Neutrophil (primary cell): ENCODE data around the gene APOC3.

Source experiments
- H3K27ac ChIP-seq: fragments of 200-600 bp; sonication (generic); 2 replicates; pipeline ENCODE4 v1.5.1; 2016; ENCODE audit warnings: mild to moderate bottlenecking, moderate library complexity
- H3K27me3 ChIP-seq: fragments of 200-600 bp; sonication (generic); 2 replicates; pipeline ENCODE4 v1.6.0; 2016; ENCODE audit warnings: mild to moderate bottlenecking
- H3K36me3 ChIP-seq: fragments of 200-600 bp; sonication (generic); 2 replicates; pipeline ENCODE4 v1.5.1; 2017
- H3K4me1 ChIP-seq, 2 experiments: fragments of 200-600 bp in 1 of 2; sonication (generic) in 1 of 2; 1 replicate in 1 of 2; 2 replicates in 1 of 2; pipeline versions ENCODE4 v1.5.1 to v1.6.1; 2013 to 2016; ENCODE audit warnings: low read depth in 1 of 2, low read length in 1 of 2, mild to moderate bottlenecking in 1 of 2, moderate library complexity in 1 of 2; ENCODE audit not compliant: control insufficient read depth in 1 of 2, insufficient read depth in 1 of 2
- H3K4me3 ChIP-seq, 2 experiments: fragments of 200-600 bp in 1 of 2; sonication (generic) in 1 of 2; 1 replicate in 1 of 2; 2 replicates in 1 of 2; pipeline ENCODE4 v1.5.1; 2013 to 2016; ENCODE audit warnings: low read depth in 1 of 2, low read length in 1 of 2, mild to moderate bottlenecking in 1 of 2, moderate library complexity in 1 of 2
- H3K9me3 ChIP-seq: fragments of 200-600 bp; sonication (generic); 2 replicates; pipeline ENCODE4 v1.5.1; 2016
- TF ChIP-seq, protein P1 (sequence below): fragments of 200-600 bp; sonication (generic); IDR thresholded peaks from 2 replicates; pipeline ENCODE4 v1.5.1; 2016; ENCODE audit warnings: antibody characterized with exemption

Gene APOC3

DNA sequence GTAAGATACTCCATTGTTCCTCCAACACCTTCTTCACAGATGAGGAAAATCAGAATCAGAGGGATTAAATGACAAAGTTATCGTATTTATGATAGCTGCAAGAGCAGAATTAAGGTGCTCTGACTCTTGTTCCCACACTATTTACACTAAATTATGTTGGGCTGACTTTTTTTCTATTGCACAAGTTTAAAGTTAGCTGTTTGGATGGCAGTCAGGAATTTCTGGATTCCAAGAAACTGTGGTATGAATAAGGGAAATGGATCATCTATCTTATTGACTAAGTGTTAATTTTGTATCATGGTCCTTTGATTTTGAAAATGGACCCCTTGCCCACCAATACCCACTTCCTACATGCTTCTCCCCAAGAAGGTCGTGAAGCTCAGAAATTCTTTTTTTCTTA, 27.6 kb downstream of the APOC3 start:
- H3K4me1 ChIP-seq: peaks cover 15 to 18% of the 10 kb centered on the region in 2 experiments
- TF ChIP-seq, protein P1, sequence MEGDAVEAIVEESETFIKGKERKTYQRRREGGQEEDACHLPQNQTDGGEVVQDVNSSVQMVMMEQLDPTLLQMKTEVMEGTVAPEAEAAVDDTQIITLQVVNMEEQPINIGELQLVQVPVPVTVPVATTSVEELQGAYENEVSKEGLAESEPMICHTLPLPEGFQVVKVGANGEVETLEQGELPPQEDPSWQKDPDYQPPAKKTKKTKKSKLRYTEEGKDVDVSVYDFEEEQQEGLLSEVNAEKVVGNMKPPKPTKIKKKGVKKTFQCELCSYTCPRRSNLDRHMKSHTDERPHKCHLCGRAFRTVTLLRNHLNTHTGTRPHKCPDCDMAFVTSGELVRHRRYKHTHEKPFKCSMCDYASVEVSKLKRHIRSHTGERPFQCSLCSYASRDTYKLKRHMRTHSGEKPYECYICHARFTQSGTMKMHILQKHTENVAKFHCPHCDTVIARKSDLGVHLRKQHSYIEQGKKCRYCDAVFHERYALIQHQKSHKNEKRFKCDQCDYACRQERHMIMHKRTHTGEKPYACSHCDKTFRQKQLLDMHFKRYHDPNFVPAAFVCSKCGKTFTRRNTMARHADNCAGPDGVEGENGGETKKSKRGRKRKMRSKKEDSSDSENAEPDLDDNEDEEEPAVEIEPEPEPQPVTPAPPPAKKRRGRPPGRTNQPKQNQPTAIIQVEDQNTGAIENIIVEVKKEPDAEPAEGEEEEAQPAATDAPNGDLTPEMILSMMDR: no peak
- no peak overlapping the region for H3K27ac ChIP-seq
- peaks cover 82% of the 10 kb centered on the region for H3K36me3 ChIP-seq
- no peaks in the 10 kb centered on the region for H3K27me3 ChIP-seq
- no peaks in the 10 kb centered on the region for H3K9me3 ChIP-seq
- no peak overlapping the region for H3K4me3 ChIP-seq

- Histone ChIP-seq H3K36me3 (peaks cover 88% of the 10 kb centered on the region), H3K9me3 (no peaks in the 10 kb centered on the region), H3K4me1 (peaks cover 10 to 12% of the 10 kb centered on the region in 2 experiments), H3K27me3 (no peaks in the 10 kb centered on the region), H3K27ac (no peak overlapping the region), H3K4me3 (no peak overlapping the region)
- TF ChIP-seq, protein P1: no peak
Observed at GRCh38 chr11:116857936-116858335, 28.2 kb downstream of the APOC3 start.

- H3K27ac ChIP-seq: no peak overlapping the region
- TF ChIP-seq, protein P1: no peak
- no peaks in the 10 kb centered on the region for H3K27me3 ChIP-seq
- no peak overlapping the region for H3K4me3 ChIP-seq
- H3K36me3 ChIP-seq: peaks cover 95% of the 10 kb centered on the region
- H3K9me3 ChIP-seq: no peaks in the 10 kb centered on the region
- no peaks in the 10 kb centered on the region for H3K4me1 ChIP-seq
Observed at GRCh38 chr11:116859175-116859574, 29.5 kb downstream of the APOC3 start.

GRCh38 chr11:116860303-116860702, 30.6 kb downstream of the APOC3 start:
- Histone ChIP-seq H3K4me1 (no peaks in the 10 kb centered on the region), H3K27ac (no peak overlapping the region), H3K36me3 (peaks cover 97% of the 10 kb centered on the region), H3K9me3 (no peaks in the 10 kb centered on the region), H3K4me3 (no peak overlapping the region), H3K27me3 (no peaks in the 10 kb centered on the region)
- TF ChIP-seq, protein P1: no peak

DNA sequence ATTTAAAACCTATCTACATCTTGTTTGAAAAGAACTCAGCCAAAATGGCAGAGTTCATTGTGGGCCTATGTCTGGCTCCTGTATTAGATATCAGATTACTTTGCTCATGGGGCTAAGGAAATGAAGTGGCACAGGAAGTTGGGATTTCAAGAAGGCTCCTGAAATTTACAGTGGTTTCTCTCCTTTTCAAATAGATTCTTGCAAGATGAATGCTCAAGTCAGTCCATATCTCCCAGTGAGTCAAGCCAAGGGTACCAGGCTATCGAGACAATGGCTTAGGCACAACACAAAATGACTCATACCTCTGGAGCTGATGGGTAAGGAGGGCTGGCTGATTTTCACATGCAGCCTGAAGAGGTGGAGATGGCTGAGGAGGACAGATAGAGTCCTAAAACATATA, 31.8 kb downstream of the APOC3 start:
- no peak overlapping the region for H3K4me3 ChIP-seq
- H3K4me1 ChIP-seq: no peaks in the 10 kb centered on the region
- no peak overlapping the region for H3K27ac ChIP-seq
- no peaks in the 10 kb centered on the region for H3K27me3 ChIP-seq
- TF ChIP-seq, protein P1: no peak
- peaks cover 100% of the 10 kb centered on the region for H3K36me3 ChIP-seq
- no peaks in the 10 kb centered on the region for H3K9me3 ChIP-seq

- Histone ChIP-seq H3K4me3 (no peak overlapping the region), H3K27ac (no peak overlapping the region), H3K27me3 (no peaks in the 10 kb centered on the region), H3K9me3 (no peaks in the 10 kb centered on the region), H3K36me3 (peaks cover 100% of the 10 kb centered on the region), H3K4me1 (no peaks in the 10 kb centered on the region)
- TF ChIP-seq, protein P1: no peak
Observed at GRCh38 chr11:116862185-116862584, 32.5 kb downstream of the APOC3 start.
